Erythroblast (primary cell): Measurements from ENCODE around the gene ACY1.

Source experiments
- GATA1 ChIP-seq: IDR thresholded peaks from 2 replicates; pipeline ENCODE4 v1.6.1; 2011; ENCODE audit warnings: low read depth, mild to moderate bottlenecking, control low read depth, low read length, moderate library complexity
- POLR2A ChIP-seq: IDR thresholded peaks from 2 replicates; pipeline ENCODE4 v1.6.1; 2011; ENCODE audit warnings: mild to moderate bottlenecking, low read length

GRCh38 chr3:51945926-51946705 is 37.2 kb upstream of the ACY1 start:
- TF ChIP-seq POLR2A (no peak), GATA1 (no peak)
